Measurements from ENCODE around the gene ADCYAP1R1.

DNA sequence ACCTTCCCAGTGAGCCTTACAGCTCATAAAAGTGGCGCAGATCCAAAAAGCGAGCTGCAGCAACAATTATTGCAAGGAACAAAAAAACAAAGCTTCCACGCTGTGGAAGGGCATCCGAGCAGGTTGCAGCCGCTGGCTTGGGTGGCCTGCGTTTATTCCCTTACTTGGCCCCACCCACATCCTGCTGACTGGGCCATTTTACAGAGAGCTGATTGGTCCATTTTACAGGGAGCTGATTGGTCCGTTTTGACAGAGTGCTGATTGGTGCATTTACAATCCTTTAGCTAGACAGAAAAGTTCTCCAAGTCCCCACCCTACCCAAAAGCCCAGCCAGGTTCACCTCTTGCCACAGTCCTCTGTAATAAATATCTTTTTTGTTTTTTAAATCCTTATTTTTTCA lies 85.1 kb downstream of the ADCYAP1R1 start:
- TF ChIP-seq, protein P1, sequence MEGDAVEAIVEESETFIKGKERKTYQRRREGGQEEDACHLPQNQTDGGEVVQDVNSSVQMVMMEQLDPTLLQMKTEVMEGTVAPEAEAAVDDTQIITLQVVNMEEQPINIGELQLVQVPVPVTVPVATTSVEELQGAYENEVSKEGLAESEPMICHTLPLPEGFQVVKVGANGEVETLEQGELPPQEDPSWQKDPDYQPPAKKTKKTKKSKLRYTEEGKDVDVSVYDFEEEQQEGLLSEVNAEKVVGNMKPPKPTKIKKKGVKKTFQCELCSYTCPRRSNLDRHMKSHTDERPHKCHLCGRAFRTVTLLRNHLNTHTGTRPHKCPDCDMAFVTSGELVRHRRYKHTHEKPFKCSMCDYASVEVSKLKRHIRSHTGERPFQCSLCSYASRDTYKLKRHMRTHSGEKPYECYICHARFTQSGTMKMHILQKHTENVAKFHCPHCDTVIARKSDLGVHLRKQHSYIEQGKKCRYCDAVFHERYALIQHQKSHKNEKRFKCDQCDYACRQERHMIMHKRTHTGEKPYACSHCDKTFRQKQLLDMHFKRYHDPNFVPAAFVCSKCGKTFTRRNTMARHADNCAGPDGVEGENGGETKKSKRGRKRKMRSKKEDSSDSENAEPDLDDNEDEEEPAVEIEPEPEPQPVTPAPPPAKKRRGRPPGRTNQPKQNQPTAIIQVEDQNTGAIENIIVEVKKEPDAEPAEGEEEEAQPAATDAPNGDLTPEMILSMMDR (IDR thresholded peaks at IDR 0.05) = no peak
- no peak for TF ChIP-seq POLR2A (IDR thresholded peaks at IDR 0.05)

Data from adrenal gland (tissue), 5 donors.